ENCODE data around the gene KIF26B.
A peak's percentile ranks its signal among the peaks of the same experiment; 100 is the strongest.

- TF ChIP-seq PATZ1 (CRISPR knock-in tag; IDR thresholded peaks at IDR 0.05; ENCODE audit: borderline replicate concordance), result 0 out of 2 replicates have a peak, but pooled peaks have one; percentile 37
- no peak for TF ChIP-seq PPARA (CRISPR knock-in tag; IDR thresholded peaks at IDR 0.05; ENCODE audit: borderline replicate concordance)
Measured at GRCh38 chr1:245606157-245606725, 451.5 kb downstream of the KIF26B start.

Data from SK-N-SH treated with all-trans-retinoic acid at 6 μM for 48 hours (cell line).